Stimulated activated CD8-positive, alpha-beta memory T cell treated with anti-CD3 and anti-CD28 coated beads, Interleukin-15, amount 100 ng/mL, for 4 hours (primary cell): ENCODE results near the gene MKNK1.

Experiments
- DNase-seq, 2 donors: peaks; one replicate each; pipeline ENCODE4 v3.0.0-alpha.2; 2020; ENCODE audit warnings: low read depth in 2 of 2

The MKNK1 gene

DNA sequence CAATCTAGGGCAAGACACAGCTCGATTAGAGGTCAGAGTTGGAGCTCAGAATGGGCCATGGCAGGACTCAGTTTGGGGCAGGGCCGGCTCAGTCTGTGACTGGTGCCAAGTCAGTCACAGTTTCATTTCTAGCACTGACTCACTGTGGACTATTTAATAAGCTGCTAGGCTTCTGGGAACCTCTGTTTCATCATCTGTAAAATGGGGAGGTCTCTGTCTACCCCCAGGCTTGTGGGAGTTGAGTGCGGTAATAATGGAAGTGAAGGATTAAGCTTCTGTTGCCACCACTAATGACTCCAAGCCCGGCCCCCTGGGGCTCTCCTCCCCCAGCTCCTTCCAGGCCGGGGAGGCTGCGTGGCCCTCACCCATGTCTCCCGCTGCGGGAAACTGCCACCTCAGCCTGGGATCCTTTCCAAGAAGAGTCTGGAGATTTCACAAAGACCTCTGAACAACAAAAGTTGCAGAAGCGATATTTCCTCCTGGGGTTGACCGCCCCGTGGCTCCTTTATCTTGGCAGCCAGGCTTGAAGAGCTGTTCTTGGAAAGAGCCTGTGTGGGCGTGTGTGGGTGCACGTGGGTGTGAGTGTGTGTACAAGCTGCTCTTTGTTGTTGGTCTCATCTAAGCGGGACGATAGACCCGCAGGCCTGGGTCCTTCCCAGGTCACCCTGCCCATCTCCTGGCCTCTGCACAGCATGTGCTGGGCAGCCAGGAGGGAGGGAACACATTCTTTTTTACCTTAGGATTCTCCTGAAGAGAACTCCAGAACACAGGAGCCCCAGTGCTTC, 81.7 kb downstream of the MKNK1 start:
- no peak for DNase-seq

DNA sequence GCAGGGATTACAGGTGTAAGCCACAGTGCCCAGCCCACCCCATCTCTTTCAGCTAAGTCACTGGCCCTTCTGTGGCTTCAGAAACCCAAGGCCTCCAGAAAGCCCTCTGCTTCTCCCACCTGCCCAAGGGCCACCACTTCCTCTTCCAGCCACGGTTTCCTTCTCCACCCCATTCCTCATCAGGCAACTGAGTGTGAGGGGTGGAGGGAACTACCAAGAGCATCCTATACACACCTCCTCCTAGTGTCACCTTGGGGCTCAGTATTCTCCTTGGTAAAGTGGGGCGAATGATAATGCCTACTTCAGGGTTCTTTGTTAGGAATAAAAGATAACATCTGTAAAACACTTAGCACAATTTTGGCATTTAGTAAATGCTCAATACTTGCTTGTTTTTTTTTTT, 82.7 kb downstream of the MKNK1 start:
- no peak for DNase-seq

DNA sequence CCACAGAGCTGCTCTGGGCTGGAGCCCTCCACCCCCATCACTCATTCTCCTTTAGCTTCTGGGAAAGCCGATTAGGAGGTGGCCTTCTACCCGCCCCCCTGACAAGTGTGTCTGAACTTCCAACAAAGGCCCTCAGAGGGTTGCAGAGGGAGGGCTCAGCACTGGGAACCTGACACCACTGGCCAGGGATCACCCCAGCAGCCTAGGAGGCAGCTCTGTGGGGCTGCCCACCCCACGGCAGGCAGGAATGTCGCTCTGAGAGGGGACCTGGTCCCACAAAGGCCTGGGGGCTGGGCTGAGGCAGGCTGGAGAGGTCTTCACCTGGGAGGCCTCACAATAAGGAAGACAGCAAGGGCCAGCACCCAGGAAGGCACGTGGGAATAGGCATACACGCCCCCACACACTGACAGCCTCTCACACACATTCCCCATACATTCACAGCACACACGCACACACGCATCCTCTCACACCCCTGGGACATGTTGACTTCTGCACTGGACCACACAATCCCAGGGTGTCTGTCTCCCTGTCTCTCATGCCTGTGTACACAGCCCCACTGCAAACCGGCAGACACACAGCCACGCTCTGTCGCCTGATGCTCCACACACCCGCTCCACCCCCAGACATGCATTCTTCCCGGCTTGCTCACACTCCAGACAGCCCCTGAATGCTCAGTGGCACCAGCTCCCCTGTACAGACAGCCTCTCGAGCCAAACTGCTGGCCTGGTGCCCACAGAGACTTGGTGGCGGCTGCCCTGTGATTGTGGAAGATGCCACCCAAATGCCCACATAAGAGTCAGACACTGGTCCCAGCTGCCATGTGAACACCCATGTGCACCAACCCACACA, 83.8 kb downstream of the MKNK1 start:
- DNase-seq, result no peak

DNA sequence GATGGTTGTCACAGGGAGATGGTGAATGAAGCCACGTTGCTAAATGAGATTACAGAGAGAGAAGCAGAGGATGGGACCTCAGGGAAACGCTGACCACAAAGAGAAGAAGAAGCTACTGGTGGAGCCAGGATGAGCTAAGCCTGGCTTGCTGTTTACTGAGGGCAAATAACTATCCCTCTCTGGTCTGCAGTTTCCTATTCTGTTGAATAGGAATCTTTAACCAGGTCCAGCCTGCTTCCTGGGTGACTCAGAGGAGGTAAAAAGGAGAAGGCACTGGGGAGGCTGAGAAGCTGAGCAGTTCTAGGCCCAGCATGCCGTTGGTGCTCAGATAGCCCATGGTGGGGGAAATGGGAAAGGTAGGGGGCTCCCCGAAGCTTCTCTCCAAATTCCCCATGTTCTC, 84.9 kb downstream of the MKNK1 start:
- no peak for DNase-seq

DNA sequence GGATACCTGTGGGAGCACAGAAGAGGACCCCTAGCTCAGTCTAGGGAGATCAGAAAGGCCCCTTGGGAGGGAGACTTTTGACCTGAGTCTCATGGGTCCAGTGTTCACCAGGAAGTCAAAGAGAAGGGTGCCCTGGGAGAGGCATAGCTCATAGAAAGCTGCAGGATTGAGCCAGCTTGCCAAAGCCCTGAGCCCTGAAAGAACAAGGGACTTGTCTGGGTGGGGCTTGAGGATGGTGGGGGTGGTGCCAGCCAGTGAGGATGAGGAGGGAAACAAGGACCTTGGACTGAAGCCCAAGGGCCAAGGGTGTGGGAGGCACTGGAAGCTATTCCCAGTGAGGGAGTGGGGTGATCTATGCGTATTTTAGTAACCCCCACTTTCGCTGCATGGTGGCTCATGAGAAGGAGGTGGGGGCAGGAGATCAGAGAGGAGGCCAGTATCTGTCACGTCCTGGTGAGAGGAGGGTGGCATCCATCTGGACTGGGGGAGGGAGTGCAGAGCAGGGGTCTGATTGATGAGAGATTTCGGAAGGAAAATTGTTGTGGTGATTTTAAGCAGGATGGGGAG, 86.1 kb downstream of the MKNK1 start:
- no peak for DNase-seq

DNA sequence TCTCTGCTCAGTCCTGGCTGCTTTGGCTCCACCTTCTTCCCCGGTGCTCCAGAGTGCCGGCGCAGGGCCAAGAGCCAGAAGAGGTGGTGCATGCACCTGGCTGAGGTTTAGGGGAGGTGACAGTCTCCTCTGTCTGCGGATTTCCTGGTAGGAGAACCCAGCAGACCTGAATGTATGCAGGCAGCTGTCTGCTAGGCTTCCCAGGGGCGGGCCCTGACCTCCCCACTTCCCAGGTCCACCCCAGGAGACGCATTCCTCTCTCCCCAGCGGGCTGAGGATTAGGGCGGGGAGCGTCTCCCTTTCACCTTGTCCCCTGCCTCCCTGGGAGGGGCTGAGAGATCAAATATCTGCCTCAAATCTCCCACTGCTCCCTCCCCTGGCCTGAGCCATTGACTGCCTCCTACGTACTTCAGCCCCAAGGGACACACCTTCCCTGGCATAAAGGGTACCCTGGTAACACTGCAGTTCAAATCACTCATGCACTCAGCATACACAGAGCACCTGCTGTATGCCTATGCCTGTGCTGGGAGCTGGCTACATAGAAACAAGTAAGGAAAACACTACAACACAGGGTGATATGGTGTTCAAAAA, 87.0 kb downstream of the MKNK1 start:
- no peak for DNase-seq

DNA sequence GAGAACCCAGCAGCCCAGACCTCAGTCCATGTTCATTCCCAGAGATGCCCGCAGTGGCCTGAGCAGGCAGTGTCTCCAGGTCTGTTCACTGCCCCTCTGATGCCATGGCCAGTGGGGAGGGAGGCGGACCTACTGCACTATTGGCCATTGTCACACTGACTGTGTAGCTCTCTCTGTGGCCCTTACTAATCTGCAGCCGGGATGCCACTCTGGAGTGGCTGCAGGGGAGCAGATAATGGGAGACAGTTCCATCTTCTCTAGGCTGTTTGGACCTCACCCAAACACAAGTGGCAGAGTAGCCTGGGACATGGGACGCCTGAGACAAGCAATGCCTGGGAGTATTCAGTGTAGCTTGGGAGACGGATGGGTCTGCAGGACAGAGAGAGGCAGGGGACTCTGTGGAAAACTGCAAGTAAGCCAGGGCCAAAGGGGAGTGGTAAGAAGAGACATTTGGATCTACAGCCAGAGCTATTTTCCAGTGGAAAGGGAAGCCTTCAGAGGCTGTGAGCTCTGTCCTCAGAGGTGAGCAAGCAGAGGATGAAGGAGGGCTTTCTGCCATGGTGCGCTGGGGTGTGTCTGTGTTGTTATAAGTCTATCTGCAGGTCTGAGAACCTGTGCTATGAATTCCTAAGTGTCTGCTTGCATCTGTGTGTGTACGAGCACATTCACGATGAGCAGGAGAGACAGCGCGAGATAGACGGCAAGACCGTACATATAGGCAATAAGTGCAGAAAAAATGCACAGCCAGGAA, 87.7 kb downstream of the MKNK1 start:
- no peak for DNase-seq

DNA sequence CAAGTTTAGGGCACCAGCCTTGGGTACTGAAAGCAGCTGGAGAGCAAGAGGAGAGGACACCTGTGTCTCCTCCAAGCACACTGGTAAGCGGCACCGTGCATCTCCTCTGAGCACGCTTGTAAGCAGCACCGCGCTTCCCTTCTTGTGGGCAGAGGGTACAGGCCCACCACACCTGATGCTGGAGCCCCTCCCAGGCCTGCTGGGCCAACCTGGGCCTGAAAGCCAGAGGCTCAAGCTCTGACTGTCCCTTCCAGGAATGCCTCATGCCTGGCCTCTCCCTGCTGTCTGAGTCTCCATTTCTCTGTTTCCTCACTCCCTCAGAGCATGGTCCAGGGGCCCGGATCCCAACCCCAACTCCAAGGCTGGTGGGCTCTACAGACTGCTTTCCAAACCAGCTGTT, 88.5 kb downstream of the MKNK1 start:
- DNase-seq, result no peak

DNA sequence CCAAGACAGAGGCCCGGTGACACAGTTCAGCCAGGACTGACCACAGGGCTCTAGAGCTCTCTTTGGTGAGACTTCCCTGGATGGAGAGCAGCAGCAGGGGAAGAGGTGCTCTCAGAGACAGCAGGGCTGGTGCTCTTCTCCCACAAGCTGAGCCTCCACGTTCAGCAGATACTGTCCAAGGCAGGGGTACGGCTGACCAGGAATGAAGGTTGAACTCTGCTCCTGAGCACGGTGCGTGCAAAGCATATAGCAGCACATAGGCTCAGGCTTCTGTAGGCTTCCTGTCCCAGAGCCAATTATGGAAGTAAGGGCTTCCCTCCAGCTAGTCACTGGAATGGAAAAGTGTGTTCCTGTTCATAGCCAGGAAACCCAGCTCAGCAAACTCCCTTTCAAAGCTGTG, 90.5 kb downstream of the MKNK1 start:
- no peak for DNase-seq

DNA sequence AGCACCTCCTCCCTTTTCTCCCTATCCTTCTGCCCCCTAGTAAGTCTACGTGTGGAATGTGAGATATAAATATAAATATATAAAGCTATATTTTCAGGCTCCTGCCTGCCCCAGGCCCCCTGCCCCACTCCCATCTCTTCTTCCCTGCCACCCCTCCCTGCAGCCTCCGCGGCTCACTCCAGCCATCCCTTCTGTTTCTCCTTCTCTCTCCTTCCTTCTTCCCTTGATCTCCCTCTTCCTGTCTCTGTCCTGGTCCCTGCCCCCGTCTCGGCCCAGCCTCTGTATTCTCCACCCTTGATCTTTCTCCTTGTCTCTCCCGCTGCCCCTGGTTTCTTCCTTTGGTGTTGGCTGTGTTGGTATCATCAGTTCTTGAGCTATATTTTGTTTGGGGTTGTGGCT, 91.3 kb downstream of the MKNK1 start:
- DNase-seq, result no peak

DNA sequence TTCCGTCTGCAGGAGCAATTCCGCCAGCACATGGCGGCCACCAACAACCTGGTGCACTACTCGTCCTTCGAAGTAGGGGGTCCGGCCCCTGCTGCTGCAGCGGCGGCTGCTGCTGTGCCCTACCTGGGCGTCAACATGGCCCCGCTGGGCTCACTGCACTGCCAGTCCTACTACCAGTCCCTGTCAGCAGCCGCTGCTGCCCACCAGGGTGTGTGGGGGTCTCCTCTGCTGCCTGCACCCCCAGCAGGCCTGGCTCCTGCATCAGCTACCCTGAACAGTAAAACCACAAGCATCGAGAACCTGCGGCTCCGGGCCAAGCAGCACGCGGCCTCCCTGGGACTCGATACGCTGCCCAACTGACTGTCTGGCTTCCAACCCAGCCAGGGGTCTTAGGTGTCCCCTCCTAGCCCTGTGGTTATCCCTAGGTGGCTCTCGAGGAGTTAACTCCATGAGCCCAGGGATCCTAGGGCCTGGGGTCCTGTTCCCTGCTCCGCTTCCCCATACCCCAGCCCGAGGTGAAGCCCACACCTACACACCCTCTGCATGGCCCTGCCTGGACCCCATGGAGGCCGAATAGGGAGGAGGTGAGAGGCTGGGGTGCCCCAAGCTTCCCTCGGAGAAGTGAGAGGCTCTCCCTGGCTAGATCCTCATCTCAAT, 91.8 kb downstream of the MKNK1 start:
- DNase-seq, result no peak

DNA sequence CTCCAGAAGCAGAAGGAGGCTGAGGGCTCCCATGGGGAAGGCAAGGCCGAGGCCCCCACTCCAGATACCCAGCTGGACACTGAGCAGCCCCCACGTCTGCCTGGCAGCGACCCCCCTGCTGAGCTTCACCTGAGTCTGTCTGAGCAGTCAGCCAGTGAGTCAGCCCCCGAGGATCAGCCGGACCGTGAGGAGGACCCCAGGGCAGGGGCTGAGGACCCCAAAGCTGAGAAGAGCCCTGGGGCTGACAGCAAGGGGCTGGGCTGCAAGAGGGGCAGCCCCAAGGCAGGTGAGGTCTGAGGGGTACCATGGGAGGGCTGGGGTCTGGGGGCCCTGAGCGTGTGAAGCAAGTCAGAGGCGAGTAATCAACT, 93.1 kb downstream of the MKNK1 start:
- no peak for DNase-seq

DNA sequence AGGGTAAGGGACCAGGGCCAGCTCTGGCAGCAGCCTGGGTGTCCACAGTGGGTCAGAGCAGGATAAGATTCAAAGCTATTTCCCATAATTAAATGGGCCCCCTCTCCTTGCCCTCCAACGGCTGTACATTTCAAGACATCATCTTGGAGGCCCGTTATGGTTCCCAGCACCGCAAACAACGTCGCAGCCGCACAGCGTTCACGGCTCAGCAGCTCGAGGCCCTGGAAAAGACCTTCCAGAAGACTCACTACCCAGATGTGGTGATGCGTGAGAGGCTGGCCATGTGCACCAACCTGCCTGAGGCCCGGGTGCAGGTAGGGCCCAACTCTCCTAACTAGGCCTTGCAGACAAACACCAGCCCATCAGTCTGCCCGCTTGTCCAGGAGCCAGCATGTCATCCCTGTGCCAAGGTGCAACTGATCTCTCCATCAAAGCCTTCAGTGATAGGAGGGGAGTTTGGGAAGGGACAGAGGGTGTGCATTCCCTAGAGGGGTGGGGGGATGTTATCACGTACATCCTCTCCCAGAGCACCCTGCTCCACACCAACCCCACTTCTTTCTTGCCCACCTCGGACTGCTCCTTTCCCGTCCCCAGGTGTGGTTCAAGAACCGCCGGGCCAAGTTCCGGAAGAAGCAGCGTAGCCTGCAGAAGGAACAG, 93.6 kb downstream of the MKNK1 start:
- no peak for DNase-seq

DNA sequence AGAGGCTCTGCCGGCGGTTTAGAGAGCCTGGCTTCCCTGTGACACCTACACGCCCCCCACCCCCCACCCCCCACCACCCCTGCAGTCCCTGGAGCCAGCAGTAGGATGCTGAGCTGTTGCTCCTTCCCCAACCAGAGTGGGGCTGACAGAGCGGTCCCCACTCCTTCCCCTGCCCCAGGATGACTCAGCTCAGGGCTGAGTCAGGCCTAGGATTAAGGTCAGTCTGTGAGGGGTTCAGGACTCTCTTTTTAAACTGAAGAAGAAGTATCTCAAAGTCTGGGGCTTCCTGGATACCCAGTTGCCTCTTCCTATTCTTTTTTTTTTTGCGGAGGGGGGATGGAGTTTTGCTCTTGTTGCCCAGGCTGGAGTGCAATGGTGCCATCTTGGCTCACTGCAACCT, 95.3 kb downstream of the MKNK1 start:
- no peak for DNase-seq
